ENCODE data around the gene MCEE. TPM values are rescaled to one million over a fixed set of nuclear protein-coding genes. Genes with fewer than 3 reads are reported as not detected.
"Not testable (repeated sequence)": the region's sequence is repeated elsewhere in the genome, so short reads cannot be mapped to it uniquely, and the experiment has no call there.

MCEE gene
- total RNA-seq, 1 donor from 2014 or later = 19.5 TPM

- H3K4me3 ChIP-seq = no peak overlapping the region
- intact Hi-C loops (cut with DNase I) = no loop called here
- H3K4me1 ChIP-seq = peaks cover 16% of the 10 kb centered on the region
- H3K27ac ChIP-seq = no peak overlapping the region
- H3K27me3 ChIP-seq = no peaks in the 10 kb centered on the region
- no peak for ATAC-seq
- H3K36me3 ChIP-seq = peaks cover 53% of the 10 kb centered on the region
- no peak for DNase-seq
- H3K9me3 ChIP-seq = no peaks in the 10 kb centered on the region
- no peak for TF ChIP-seq CTCF (IDR thresholded peaks at IDR 0.05)
Observed at GRCh38 chr2:71133603-71134002, 3.6 kb upstream of the MCEE start.

- Histone ChIP-seq H3K4me3 (peak overlapping the region; percentile 86), H3K36me3 (peaks cover 34% of the 10 kb centered on the region), H3K4me1 (peaks cover 20% of the 10 kb centered on the region)
- H3K27me3 ChIP-seq; H3K9me3 ChIP-seq; ATAC-seq; H3K27ac ChIP-seq; intact Hi-C loops (cut with DNase I); DNase-seq: not testable (repeated sequence)
Observed at GRCh38 chr2:71131387-71132166, 1.5 kb upstream of the MCEE start.

- Histone ChIP-seq H3K36me3 (peaks cover 27% of the 10 kb centered on the region), H3K27me3 (no peaks in the 10 kb centered on the region), H3K27ac (peak overlapping the region; percentile 95), H3K4me1 (peaks cover 20% of the 10 kb centered on the region), H3K4me3 (peak overlapping the region; percentile 86), H3K9me3 (no peaks in the 10 kb centered on the region)
- DNase-seq (no peak), ATAC-seq (no peak)
- no peak for TF ChIP-seq CTCF (IDR thresholded peaks at IDR 0.05)
- intact Hi-C loops (cut with DNase I) = no loop called here
Observed at GRCh38 chr2:71130905-71131244, 846 bp upstream of the MCEE start.

GRCh38 chr2:71129902-71130151, 202 bp downstream of the MCEE start:
- Histone ChIP-seq H3K36me3 (peaks cover 17% of the 10 kb centered on the region), H3K27me3 (no peaks in the 10 kb centered on the region), H3K4me3 (peak overlapping the region; percentile 86), H3K9me3 (no peaks in the 10 kb centered on the region), H3K4me1 (peaks cover 20% of the 10 kb centered on the region), H3K27ac (peak overlapping the region; percentile 95)
- ATAC-seq (peak; percentile 81), DNase-seq (no peak)
- TF ChIP-seq CTCF (IDR thresholded peaks at IDR 0.05) = no peak
- intact Hi-C loops (cut with DNase I) = no loop called here

GRCh38 chr2:71129114-71129901, 721 bp downstream of the MCEE start:
- intact Hi-C loops (cut with DNase I) = no loop called here
- DNase-seq = no peak
- H3K4me3 ChIP-seq = peak overlapping the region; percentile 86
- peak overlapping the region; percentile 95 for H3K27ac ChIP-seq
- no peak for TF ChIP-seq CTCF (IDR thresholded peaks at IDR 0.05)
- H3K4me1 ChIP-seq = peaks cover 20% of the 10 kb centered on the region
- no peak for ATAC-seq
- no peaks in the 10 kb centered on the region for H3K9me3 ChIP-seq
- H3K27me3 ChIP-seq = no peaks in the 10 kb centered on the region
- peaks cover 11% of the 10 kb centered on the region for H3K36me3 ChIP-seq

GRCh38 chr2:71126957-71127356, 3.1 kb downstream of the MCEE start:
- H3K27me3 ChIP-seq = no peaks in the 10 kb centered on the region
- no peak overlapping the region for H3K4me3 ChIP-seq
- no peak overlapping the region for H3K27ac ChIP-seq
- DNase-seq (no peak), ATAC-seq (no peak)
- no peaks in the 10 kb centered on the region for H3K9me3 ChIP-seq
- no peak for TF ChIP-seq CTCF (IDR thresholded peaks at IDR 0.05)
- H3K36me3 ChIP-seq = peaks cover 8% of the 10 kb centered on the region
- peaks cover 12% of the 10 kb centered on the region for H3K4me1 ChIP-seq
- intact Hi-C loops (cut with DNase I) = no loop called here

Measured in upper lobe of right lung (tissue), 1 donor.